IMR-90 (cell line): ENCODE data around the gene ERCC1. TPM values are rescaled to one million over a fixed set of nuclear protein-coding genes. Genes with fewer than 3 reads are reported as not detected.

Experiments used
- ATAC-seq: fragments of 200-7000 bp; cut with Tn5 transposase; 2 replicates; pipeline ENCODE4 v1.9.1; 2020; ENCODE audit warnings: low read depth, mild to moderate bottlenecking, moderate library complexity
- BruUV-seq: library from RNA; stranded (reverse); fragments of 400-500 nt; replicated peaks from 2 replicates; lab custom pipeline; 2021; lab: Mats Ljungman, UMichigan
- CTCF ChIA-PET: fragments of 300-600 bp; formaldehyde crosslinking; extraction: SDS; loops from one replicate; lab custom pipeline; 2021; ENCODE audit warnings: antibody characterized with exemption; lab: Yijun Ruan, JAX
- POLR2A ChIA-PET: fragments of 300-600 bp; sonication (Branson Sonifier 250); formaldehyde crosslinking; loops from one replicate; lab custom pipeline; 2022; ENCODE audit warnings: antibody characterized with exemption; ENCODE audit not compliant: unreplicated experiment; lab: Charles Lee
- DNase-seq: peaks from one replicate; pipeline ENCODE4 v3.0.0; 2013
- H2AFZ ChIP-seq: replicated peaks from 2 replicates; pipeline ENCODE3; 2013; ENCODE audit warnings: low read length, mild to moderate bottlenecking; ENCODE audit not compliant: poor library complexity
- H2AK5ac ChIP-seq: 2 replicates; pipeline ENCODE4 v1.6.1; 2013; ENCODE audit warnings: low read depth, low read length, inconsistent platforms
- H2AK9ac ChIP-seq: replicated peaks from 2 replicates; pipeline ENCODE3; 2013; ENCODE audit warnings: mild to moderate bottlenecking, low read depth, low read length, moderate library complexity; ENCODE audit not compliant: poor library complexity
- H2BK120ac ChIP-seq: 2 replicates; pipeline ENCODE4 v1.6.1; 2013; ENCODE audit warnings: low read depth, low read length, inconsistent platforms
- H2BK15ac ChIP-seq: 3 replicates; pipeline ENCODE4 v1.6.1; 2013; ENCODE audit warnings: low read depth, low read length, inconsistent platforms
- H2BK20ac ChIP-seq: 2 replicates; pipeline ENCODE4 v1.6.1; 2013; ENCODE audit warnings: low read depth, mild to moderate bottlenecking, inconsistent platforms, low read length, moderate library complexity
- H2BK5ac ChIP-seq: 2 replicates; pipeline ENCODE4 v1.6.1; 2013; ENCODE audit warnings: mild to moderate bottlenecking, low read depth, low read length, inconsistent platforms; ENCODE audit not compliant: poor library complexity, severe bottlenecking
- H3K14ac ChIP-seq: replicated peaks from 2 replicates; pipeline ENCODE4 v1.6.1; 2013; ENCODE audit warnings: low read depth, low read length, inconsistent platforms
- H3K18ac ChIP-seq: 2 replicates; pipeline ENCODE4 v1.6.1; 2013; ENCODE audit warnings: low read depth, low read length, control low read depth
- H3K23ac ChIP-seq: 2 replicates; pipeline ENCODE4 v1.6.1; 2013; ENCODE audit warnings: low read depth, low read length, inconsistent platforms
- H3K27ac ChIP-seq: 2 replicates; pipeline ENCODE4 v1.5.1; 2013; ENCODE audit warnings: mild to moderate bottlenecking, control low read depth, low read length; ENCODE audit not compliant: insufficient read depth
- H3K27me3 ChIP-seq: 2 replicates; pipeline ENCODE4 v1.6.1; 2013; ENCODE audit warnings: low read length; ENCODE audit not compliant: control insufficient read depth, insufficient read depth
- H3K36me3 ChIP-seq: 2 replicates; pipeline ENCODE4 v1.6.1; 2013; ENCODE audit warnings: low read length, mixed read lengths; ENCODE audit not compliant: control insufficient read depth, insufficient read depth
- H3K4ac ChIP-seq: 2 replicates; pipeline ENCODE4 v1.6.1; 2013; ENCODE audit warnings: low read depth, low read length, inconsistent platforms
- H3K4me1 ChIP-seq: 2 replicates; pipeline ENCODE4 v1.6.1; 2013; ENCODE audit warnings: low read length, mixed read lengths; ENCODE audit not compliant: control insufficient read depth, insufficient read depth
- H3K4me2 ChIP-seq: 2 replicates; pipeline ENCODE4 v1.6.1; 2013; ENCODE audit warnings: low read depth, mild to moderate bottlenecking, control low read depth, low read length, moderate library complexity
- H3K4me3 ChIP-seq: 2 replicates; pipeline ENCODE4 v1.5.1; 2013; ENCODE audit warnings: low read depth, mild to moderate bottlenecking, control low read depth, low read length, moderate library complexity; ENCODE audit not compliant: insufficient read depth
- H3K56ac ChIP-seq: 2 replicates; pipeline ENCODE4 v1.6.1; 2013; ENCODE audit warnings: low read length, inconsistent platforms; ENCODE audit not compliant: insufficient read depth; ENCODE audit errors: extremely low read depth
- H3K79me1 ChIP-seq, 2 experiments: 2 replicates each; pipeline ENCODE4 v1.6.1; 2013; ENCODE audit warnings: low read length in 2 of 2, inconsistent platforms in 1 of 2, low read depth in 1 of 2
- H3K9ac ChIP-seq: 2 replicates; pipeline ENCODE4 v1.6.1; 2013; ENCODE audit warnings: low read depth, low read length, control low read depth
- H3K9me1 ChIP-seq: 2 replicates; pipeline ENCODE4 v1.6.1; 2013; ENCODE audit warnings: low read length, inconsistent platforms; ENCODE audit not compliant: insufficient read depth
- H3K9me3 ChIP-seq: 2 replicates; pipeline ENCODE4 v1.6.1; 2013; ENCODE audit warnings: low read length; ENCODE audit not compliant: control insufficient read depth, insufficient read depth
- H4K20me1 ChIP-seq: 2 replicates; pipeline ENCODE4 v1.6.1; 2013; ENCODE audit warnings: low read length, inconsistent platforms; ENCODE audit not compliant: insufficient read depth
- H4K5ac ChIP-seq: 2 replicates; pipeline ENCODE4 v1.6.1; 2013; ENCODE audit warnings: mild to moderate bottlenecking, low read depth, low read length, control low read depth
- H4K8ac ChIP-seq, 2 experiments: 2 replicates each; pipeline ENCODE4 v1.6.1; 2013; ENCODE audit warnings: low read depth in 2 of 2, low read length in 2 of 2, control low read depth in 1 of 2, inconsistent platforms in 1 of 2
- H4K91ac ChIP-seq: 2 replicates; pipeline ENCODE4 v1.6.1; 2013; ENCODE audit warnings: low read depth, low read length, inconsistent platforms; ENCODE audit not compliant: insufficient read depth
- BHLHE40 ChIP-seq: fragments of 150-350 bp; IDR thresholded peaks from 2 replicates; pipeline ENCODE4 v1.6.1; 2016; ENCODE audit warnings: mild to moderate bottlenecking, low read depth, low read length
- CEBPB ChIP-seq: IDR thresholded peaks from 2 replicates; pipeline ENCODE4 v1.6.1; 2012; ENCODE audit warnings: low read depth, low read length, improper control_type of control experiment
- MAZ ChIP-seq: IDR thresholded peaks from 2 replicates; pipeline ENCODE4 v1.6.1; 2012; ENCODE audit warnings: low read depth, mild to moderate bottlenecking, low read length, improper control_type of control experiment, moderate library complexity, borderline replicate concordance
- MXI1 ChIP-seq: IDR thresholded peaks from 2 replicates; pipeline ENCODE4 v1.6.1; 2012; ENCODE audit warnings: low read depth, mild to moderate bottlenecking, low read length, moderate library complexity, borderline replicate concordance
- RFX5 ChIP-seq: IDR thresholded peaks from 2 replicates; pipeline ENCODE4 v1.8.0; 2012; ENCODE audit warnings: low read depth, mild to moderate bottlenecking, low read length, moderate library complexity
- SMC3 ChIP-seq: fragments of 150-350 bp; IDR thresholded peaks from 2 replicates; pipeline ENCODE4 v1.6.1; 2016; ENCODE audit warnings: low read depth, mild to moderate bottlenecking, antibody characterized with exemption, low read length, moderate library complexity
- WGBS, 2 experiments: methylation state at CpG; one replicate each; pipeline versions ENCODE4 v1.1.5 to v1.1.7; 2013; ENCODE audit warnings: missing lambda C conversion rate in 2 of 2; ENCODE audit not compliant: insufficient read length in 1 of 2; ENCODE audit errors: extremely low coverage in 2 of 2; 5-methylcytosine and 5-hydroxymethylcytosine counted together
- dilution Hi-C: fragments of 300-500 bp; cut with HindIII; formaldehyde crosslinking; loops from one replicate; pipeline ENCODE4 v1.14.3; 2018; ENCODE audit warnings: low sequenced_read_pairs; ENCODE audit not compliant: unreplicated experiment
- in situ Hi-C: fragments of 300-500 bp; cut with MboI; formaldehyde crosslinking; loops from 3 replicates; pipeline ENCODE4 v1.14.3; 2019; ENCODE audit warnings: low sequenced_read_pairs, inconsistent platforms, mixed read lengths
- intact Hi-C: fragments of 100-400 bp; cut with micrococcal nuclease; formaldehyde crosslinking; loops from 2 replicates; pipeline ENCODE4 v1.10.0; 2022
- polyA plus RNA-seq, 3 experiments: library from polyadenylated mRNA; depleted of rRNA; stranded (reverse); fragments of >200 nt; gene quantifications; 2 replicates each; pipeline ENCODE4 v1.2.3, GENCODE V29; 2012; ENCODE audit warnings: low replicate concordance in 1 of 3
- total RNA-seq: library from RNA; depleted of rRNA; stranded (reverse); fragments of >200 nt; gene quantifications from 2 replicates; pipeline ENCODE4 v1.2.3, GENCODE V29; 2012

ERCC1 gene
- total and polyA plus RNA-seq, 2 of the 4 experiments (the other 2 are of a cell fraction), result 84.2 to 132 TPM

GRCh38 chr19:45421947-45422498 lies 1.7 kb downstream of the ERCC1 start:
- in situ Hi-C loops, result no loop called here
- no peak overlapping the region; the same call in 1 of the 2 replicates for H3K27ac ChIP-seq

More at GRCh38 chr19:45421947-45422498, 1.7 kb downstream of the ERCC1 start:
- Histone ChIP-seq H4K5ac (no peak overlapping the region), H3K4me3 (no peak overlapping the region), H2AFZ (peak overlapping the region; percentile 28), H3K4me2 (no peak overlapping the region), H3K18ac (no peak overlapping the region), H2AK5ac (peak overlapping the region; percentile 97), H3K79me1 (peaks cover 14 to 49% of the 10 kb centered on the region in 2 experiments), H3K56ac (no peak overlapping the region), H3K36me3 (peaks cover 32% of the 10 kb centered on the region), H2BK20ac (no peak overlapping the region), H3K4me1 (peaks cover 5% of the 10 kb centered on the region), H3K4ac (peak overlapping the region; percentile 63), H2BK15ac (no peak overlapping the region), H3K9me1 (no peaks in the 10 kb centered on the region; the same call in 1 of the 2 replicates), H3K23ac (peak overlapping the region; percentile 68; the same call in 1 of the 2 replicates), H4K91ac (no peak overlapping the region), H3K9me3 (no peaks in the 10 kb centered on the region), H2BK5ac (peak overlapping the region; percentile 24), H4K20me1 (no peaks in the 10 kb centered on the region), H2AK9ac (peak overlapping the region; percentile 83), H3K27me3 (no peaks in the 10 kb centered on the region), H3K9ac (no peak overlapping the region), H2BK120ac (peak overlapping the region; percentile 37), H3K14ac (peak overlapping the region; percentile 63; the same call in 1 of the 2 replicates), H4K8ac (no peak overlapping the region)
- no TSS peak for BruUV-seq
- no peak for DNase-seq
- dilution Hi-C loops (no loop called here), intact Hi-C loops (no loop called here)
- TF ChIP-seq MAZ, result no peak
- no peak for TF ChIP-seq SMC3
- no peak for TF ChIP-seq RFX5
- TF ChIP-seq MXI1, result no peak
- TF ChIP-seq BHLHE40, result no peak
- no peak for TF ChIP-seq CEBPB
- ChIA-PET CTCF (no interaction called here), POLR2A (no interaction called here)
- WGBS, 2 experiments, result 100% methylated on average over 3 of the region's 6 CpGs; no CpG with 5 or more reads in 1 of the 2 experiments
- ATAC-seq, result no peak
